GM18870 (cell line): Measurements from ENCODE around the gene TNNT3.
"Not testable (repeated sequence)": the region's sequence is repeated elsewhere in the genome, so short reads cannot be mapped to it uniquely, and the experiment has no call there.

Experiments used
- ATAC-seq: cut with Tn5 transposase; IDR thresholded peaks from one replicate; pipeline ENCODE4 v1.9.1; 2021; ENCODE audit warnings: moderate library complexity; ENCODE audit not compliant: unreplicated experiment

Gene TNNT3

DNA sequence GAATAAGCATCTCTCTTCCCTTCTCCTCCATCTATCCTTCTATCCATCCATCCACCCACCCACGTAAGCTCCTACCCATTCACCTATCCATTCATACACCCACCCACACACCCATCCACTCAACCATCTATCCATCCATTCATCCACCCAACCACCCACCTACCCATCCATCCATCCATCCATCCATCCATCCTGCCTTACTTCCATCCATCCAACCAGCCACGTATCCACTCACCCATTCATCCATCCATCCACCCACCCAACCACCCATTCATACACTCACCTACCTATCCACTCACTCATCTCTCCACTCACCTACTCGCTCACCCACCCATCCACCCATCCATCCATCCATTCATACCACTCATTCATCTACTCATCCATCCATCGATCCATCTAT, 13.2 kb downstream of the TNNT3 start:
- ATAC-seq, result no peak

DNA sequence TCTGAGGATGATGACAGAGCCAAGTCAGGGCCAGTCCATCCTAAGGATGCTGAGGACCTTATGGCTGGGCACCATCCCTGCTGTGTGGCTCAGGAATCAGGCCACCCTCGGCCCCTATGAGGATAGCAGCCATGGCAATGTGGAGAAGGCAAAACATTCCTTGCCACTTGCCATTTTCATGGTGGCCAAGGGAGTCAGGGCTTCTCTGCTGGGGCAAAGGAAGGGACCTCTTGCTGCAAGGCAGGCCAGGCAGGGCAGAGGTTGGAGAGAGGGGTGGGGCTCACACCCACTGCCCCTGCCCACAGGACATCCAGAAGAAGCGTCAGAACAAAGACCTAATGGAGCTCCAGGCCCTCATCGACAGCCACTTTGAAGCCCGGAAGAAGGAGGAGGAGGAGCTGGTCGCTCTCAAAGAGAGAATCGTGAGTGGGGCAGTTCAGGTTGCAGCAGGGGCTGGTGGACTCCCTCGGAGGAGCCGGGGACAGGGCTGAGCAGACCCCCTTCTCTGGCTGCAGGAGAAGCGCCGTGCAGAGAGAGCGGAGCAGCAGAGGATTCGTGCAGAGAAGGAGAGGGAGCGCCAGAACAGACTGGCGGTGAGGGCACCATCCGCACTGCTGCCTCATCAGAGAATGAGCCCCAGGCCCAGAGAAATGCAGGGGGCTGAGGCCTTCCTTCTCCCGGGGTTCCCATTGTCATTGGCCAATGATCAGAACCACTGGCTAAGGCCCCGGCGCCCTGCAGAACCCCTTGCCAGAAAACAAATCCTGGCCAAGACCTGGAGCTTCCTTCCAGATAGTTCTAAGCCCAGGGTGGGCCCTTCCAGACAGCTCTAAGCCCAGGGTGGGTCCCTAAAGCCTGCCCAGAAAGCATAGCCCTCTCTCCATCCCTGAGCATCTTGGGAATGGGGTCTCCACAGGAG, 14.2 kb downstream of the TNNT3 start:
- no peak for ATAC-seq

DNA sequence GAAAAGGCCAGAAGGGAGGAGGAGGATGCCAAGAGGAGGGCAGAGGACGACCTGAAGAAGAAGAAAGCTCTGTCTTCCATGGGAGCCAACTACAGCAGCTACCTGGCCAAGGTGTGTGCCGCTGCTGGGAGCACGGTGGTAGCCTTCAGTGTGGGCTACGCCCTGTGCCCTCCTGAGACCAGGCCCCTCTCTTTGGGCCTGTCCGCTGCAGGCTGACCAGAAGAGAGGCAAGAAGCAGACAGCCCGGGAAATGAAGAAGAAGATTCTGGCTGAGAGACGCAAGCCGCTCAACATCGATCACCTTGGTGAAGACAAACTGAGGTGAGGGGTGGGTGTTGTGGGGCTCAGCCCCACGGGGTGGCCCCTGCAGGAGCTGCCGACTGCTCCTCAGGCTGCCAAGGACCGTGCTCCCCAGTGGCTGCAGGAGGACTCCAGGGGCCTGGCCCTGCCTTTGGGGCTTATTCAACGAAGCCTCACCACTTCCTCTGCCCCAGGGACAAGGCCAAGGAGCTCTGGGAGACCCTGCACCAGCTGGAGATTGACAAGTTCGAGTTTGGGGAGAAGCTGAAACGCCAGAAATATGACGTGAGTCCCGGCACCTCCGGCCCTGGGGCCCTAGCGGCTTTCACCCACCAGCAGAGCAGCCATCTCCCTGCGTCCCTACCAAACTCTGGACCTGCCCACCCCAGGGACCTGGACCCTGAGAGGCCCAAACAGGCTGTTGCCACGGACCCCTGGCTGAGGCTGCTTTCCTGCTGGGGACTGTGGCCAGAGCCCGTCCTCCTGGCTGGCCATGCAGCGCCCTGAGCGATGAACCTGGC, 15.0 kb downstream of the TNNT3 start:
- ATAC-seq, result no peak

DNA sequence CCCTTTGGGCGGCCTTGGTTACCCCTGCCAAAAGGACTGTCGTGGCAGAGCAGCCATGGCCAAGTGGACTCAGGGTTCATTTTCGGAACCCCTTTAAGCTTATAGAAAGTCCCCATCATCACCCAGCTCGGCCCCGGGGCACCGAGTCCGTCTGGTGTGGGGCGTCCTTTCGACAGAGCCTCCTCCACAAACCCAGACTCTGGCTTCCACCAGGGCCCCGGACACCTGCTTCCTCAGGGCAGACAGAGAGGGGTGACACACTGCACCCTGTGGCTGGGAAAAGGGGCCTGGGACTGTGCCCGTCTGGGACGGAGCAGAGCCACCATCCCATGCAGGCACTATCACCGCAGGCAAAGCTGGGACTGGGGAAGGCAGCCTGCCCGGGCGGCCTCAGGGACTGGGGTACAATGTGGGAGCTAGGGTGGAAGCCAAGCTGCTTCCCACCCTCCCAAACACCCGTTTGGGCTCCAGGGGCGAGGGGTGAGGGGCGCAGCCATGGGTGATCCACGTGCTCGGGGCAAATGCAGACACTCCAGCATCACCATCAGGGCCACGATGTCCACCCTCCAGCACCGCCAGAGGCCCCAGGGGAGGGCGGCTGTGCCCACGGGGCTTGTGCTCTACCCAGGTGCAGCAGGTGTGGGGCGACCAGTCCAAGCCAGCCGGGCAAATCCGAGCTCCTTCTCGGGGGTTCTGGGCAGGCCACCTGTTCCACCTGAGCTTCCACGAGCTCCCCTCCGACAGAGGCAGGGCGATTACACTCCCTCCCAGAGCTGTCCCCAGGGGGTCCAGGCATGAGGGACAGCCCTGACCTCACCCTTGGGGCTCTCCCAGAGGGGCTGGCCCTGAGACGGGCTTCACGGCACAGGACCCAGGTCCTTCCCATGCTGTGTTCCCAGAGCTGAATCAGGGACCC, 15.9 kb downstream of the TNNT3 start:
- no peak for ATAC-seq

DNA sequence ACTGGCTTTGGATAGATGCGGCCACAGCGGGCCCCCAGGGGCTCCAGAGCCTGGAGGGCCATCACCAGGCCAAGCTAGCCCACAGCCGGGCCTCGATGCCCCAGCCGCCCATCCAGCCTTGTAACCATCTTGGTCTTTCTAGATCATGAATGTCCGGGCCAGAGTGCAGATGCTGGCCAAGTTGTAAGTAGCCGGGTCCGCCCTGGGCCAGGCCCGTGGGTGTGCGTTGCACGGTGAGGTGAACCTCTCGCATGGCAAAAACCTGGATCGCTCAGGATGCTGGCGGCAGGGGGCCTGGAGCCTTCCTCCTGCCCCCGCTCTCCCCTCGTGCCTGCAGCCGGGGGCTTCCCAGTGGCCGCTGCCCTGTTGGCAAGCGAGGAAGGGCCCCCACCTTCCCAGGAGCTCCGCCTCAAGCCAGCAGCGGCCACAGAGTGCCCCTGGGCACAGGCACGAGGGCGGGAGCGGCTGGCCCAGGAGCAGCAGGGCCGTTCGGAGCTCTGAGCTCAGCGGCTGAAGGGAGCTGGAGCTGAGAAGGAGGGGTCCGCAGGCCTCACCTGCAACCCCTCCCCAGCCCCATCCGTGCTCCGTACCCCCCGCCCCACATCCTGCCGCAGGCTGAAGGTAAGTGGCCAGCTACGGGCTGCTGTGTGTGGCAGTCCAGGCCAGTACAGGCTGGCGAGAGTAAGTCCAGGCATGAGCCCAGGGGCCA, 16.7 kb downstream of the TNNT3 start:
- ATAC-seq, result no peak

DNA sequence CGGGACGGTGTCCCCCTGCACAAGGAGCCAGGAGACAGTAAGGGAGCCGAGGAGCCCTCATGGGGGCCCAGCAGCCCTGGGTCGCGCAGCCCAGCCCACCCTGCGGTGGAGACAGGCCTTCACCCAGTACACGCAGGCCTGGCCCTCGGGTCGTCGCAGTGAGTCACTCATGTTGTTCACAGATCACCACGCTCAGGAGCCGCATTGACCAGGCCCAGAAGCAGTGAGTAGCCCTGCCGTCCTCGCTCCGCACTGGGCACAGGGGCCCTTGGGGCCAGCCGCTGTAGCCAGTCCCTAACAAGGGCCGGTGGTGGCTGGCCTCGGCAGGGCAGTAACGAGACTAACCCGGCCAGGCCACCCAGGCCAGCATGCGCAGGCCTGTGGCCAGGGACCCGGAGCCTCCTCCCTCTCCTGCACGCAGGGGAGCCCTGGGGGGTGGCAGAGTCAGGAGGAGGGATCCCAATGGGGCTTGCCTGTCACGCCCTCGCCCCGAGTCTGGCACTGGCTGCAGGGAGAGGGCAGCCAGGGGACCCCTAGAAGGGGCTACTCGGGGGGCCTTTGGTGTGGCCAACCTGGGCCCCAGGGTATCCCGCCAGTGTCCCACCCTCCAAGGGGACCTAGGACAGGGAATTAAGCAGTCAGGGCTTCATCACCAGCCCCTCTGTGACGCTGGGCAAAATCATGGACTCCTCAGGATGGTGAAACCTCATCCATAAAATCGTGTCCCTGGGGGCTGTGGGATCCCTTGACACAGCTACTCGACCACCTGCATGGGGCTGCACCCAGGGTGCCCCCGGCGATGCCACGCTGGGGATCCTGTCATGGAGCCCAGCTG, 17.5 kb downstream of the TNNT3 start:
- ATAC-seq, result no peak

DNA sequence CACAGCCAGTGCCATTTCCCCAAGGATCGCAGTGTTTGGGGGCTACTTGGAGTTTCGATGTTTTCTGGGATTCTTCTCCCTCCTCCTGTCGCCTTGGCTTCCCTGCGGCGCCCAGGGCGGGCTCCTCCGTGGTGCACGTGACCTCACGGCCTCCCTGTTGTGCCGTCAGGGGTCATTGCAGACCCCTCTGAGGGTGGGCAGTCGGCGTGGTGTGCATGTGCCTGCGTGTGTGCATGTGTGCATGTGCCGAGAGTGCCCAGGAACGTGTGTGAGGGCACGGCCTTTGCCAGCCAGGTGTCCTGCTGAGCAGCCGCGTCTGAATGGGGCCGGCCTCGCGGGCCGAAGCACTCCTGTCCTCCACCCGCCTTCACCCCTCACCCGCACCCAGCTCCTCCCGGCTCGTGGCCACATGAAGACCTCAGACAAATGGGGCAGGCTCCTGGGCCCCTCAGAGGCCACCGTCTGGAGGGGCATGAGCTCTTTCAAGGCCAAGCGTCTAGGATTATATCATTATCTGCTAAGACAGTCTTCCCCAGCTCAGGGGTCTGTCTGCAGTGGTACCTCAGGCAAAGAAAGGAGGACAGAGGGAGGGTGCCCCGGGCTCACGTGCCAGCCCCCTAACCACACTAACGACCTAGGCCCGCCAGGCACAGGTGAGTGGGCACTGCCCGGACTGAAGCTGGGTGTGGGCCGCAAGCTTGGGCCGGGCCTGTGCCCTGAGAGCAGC, 18.3 kb downstream of the TNNT3 start:
- ATAC-seq, result no peak

DNA sequence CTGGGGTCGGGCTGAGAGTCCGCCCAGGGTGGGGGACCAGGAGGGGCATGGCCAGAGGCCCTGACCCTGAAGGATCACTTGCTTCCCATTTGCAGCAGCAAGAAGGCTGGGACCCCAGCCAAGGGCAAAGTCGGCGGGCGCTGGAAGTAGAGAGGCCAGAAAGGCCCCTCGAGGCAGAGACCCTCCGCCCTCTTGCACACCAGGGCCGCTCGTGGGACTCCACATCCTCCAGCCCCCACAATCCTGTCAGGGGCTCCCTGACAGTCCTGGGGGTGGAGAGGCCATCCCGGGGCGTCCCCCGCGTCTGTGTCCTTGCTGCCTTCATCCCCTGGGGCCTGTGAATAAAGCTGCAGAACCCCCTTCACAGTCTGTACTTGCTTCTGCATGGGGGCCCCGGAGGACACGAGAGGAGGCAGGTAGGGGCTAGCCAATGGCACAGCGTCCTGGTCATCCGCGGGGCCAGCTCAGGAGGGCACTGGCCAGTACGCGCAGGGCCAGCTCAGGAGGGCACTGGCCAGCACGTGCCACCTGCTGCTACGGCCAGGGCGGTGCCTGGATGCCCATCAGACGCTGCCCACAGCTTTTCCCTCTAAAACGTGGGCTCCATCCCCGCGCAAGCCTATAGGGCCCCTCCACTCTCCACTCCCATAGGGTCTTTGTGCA, 19.0 kb downstream of the TNNT3 start:
- ATAC-seq, result no peak

DNA sequence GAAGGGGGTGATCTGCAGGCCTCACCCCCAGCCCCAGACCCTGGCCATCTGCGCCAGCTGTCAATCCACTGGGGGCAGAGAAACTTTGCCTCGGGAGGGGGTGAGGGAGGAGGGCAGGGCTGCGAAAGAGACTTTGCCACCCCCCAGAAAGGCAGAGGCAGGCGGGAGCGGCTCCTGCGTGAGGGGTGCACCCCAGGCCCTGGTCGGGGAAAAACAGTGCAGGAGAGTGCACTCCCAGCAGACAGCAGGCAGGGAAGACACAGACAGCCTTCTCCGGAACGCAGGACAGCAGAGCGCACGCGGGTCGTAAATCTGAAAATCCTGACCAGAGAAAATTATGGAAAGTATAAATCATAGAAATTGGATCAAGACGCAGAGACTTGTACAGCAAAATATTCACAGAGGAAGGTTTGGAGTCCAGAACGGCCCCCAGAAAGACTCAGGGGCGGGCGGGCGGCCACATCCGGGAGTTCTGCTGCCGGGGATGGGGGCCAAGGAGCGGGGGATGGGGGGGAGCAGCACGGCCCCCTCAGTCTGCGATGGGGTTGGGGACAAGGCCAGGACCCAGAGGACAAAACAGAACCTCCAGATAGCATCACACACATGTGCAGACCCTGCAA, 19.6 kb downstream of the TNNT3 start:
- no peak for ATAC-seq

DNA sequence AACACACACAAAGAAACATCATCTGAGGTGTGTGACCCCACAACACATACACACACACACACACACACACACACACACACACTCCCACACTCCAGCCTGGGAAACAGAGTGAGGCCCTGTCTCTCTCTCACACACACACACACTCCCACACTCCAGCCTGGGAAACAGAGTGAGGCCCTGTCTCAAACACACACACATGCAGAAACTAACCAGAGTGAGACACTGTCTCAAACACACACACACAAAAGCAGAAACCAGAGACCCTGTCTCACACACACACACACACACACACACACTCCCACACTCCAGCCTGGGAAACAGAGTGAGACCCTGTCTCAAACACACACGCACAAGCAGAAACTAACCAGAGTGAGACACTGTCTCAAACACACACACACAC, 20.3 kb downstream of the TNNT3 start:
- not testable (repeated sequence) for ATAC-seq

DNA sequence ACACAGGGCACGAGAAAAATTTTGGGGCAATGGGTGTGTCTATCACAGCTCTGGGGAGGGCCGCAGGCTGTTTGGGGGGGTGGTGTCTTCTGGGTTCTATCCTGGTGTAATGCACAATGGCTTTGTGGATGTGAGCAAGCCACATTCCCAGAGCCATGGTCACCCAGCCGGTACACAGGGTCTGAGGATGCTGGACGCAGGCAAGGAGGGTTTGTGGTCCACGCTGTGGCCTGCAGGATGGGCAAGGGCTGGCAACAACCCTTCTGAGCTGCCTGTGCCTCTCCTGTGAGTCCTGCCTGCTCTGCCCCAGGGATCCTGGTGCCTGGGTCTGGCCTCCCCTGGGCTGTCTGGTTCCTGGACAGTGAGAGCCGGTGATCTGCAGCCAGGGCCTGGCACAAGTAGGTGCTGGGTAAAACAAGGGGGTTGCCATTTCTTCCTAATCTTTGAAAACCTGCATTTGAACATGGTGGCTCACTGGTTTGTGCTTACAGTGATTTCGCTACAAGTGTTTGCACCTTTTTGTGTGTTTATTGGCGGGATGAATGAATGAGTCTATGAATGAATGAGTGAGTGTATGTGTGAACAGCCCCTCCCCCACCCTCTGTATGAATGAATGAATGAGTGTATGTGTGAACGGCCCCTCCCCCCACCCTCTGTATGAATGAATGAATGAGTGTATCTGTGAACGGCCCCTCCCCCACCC, 23.2 kb downstream of the TNNT3 start:
- no peak for ATAC-seq

DNA sequence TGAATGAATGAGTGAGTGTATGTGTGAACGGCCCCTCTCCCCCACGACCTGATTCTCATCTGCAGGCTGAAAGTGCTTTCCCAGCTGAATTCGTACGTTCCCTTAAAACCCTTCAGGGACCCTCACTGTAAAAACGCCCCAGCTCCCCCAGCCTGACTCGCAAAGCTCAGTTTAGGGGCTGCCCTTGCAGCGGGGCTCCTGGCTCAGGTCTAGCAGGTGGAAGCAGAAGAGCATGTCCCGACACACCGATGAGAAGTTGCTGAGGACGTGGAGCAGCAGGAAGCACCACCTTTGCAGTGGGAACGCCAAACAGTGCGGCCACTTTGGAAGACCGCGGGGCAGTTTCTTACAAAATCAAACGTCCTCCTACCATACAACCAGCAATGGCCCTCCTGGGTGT, 24.1 kb downstream of the TNNT3 start:
- ATAC-seq, result no peak

DNA sequence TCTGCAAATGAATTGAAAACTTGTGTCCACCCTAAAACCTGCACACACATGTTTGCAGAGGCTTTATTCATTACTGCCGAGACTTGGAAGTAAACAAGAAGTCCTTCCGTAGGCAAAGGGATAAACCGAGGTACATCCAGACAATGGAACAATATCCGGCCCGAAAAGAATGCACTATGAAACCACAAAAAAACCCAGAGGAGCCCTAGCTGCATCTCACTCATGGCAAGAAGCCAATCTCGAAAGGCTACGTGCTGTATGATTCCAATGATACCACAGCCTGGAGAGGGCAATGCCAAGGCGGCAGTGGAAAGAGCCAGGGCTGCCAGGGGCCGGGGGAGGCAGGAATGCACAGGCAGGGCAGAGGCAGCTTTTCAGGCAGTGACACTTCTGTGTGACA, 24.5 kb downstream of the TNNT3 start:
- no peak for ATAC-seq

DNA sequence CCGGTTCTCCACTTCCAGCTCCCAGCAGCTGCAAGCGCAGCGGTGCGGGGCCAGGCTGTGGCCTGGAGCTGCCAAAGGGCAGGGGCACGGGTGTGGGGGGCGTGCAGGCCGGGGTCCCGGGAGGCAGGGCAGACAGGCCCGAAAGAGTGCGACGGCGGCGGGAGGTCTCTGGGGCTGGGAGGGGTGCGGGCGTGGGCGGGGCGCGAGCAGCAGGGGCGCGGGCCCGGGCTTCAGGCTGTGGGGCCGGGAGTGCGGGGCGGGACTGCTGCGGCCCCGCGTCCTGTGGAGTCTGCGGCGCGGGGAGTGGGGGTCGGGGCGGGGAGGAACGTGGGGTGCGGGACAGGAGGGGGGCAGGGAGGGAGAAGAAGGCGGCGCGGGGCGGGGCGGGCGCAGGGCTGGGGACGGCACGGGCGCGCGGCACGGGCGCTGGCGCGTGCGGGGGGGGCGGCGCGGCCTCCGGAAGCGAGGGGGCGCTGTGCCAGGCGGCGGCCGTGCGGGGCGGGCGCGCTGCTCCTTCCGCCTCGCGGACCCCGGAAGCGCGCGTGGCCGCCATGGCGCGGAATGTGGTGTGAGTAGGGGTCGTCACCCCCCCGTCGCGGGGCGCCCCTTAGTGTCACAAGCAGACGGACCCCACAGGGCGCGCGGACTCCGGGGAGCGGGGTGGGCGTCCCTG, 27.4 kb downstream of the TNNT3 start, which contains the start of gene MRPL23:
MRPL23 (plus strand) TSS at position 521 of the 673 bp plus-strand sequence; CDS start at position 552, 31 bp downstream.
- ATAC-seq, result no peak

DNA sequence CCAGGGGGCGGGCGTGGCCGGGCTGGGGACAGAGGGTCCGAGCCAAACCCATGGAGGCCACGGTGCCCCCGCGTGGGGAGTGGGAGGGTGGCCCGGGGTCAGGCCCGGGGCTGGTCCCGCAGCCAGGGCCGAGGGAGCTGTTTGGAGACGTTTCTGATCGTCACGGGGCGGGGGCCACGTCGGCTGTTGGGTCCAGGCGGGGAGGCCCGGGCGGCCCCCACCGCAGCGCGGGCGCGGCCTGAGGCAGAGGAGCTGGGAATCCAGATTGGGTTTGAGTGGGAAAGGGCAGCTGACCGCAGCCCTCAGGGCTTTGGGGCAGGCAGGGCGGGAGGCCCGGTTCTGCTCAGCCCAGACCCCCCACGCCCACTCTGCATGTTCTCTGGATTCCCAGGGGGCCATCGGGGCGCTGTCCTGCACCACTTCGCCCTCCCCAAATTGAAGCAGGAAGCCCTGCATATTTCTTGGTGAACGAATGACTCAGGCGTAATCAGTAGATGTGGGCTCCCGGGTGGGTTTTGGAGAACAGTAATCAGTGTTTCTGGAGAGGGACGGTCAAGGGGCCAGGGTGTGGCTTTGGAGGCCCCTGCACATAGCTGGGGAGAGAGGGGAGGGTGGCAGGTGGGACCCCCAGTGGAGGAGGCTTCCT, 28.2 kb downstream of the TNNT3 start:
- ATAC-seq, result no peak

DNA sequence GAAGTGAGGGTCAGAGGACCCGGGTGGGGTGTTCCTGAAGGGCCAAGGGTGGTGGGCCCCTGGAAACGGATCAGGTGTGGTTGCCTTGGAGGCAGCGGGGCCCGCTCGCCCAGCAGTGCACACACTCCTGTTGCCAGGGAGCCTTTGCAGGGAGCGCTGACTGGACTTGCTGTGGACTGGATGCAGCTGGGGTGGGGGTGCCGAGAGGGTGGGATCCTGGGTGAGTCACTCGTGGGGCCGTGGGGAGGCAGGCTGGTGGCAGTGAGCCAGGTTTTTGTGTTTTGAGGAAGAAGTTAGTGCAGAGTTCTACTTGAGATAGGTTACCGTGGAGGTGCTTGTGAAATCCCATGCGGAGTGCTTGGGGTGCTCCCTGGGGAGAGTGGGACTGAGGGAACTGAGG, 28.9 kb downstream of the TNNT3 start:
- ATAC-seq, result no peak
